Suprapubic skin (tissue), 4 donors: Measurements from ENCODE around the gene C1orf174.

ENCODE experiments used
- POLR2A ChIP-seq, 2 donors: fragments of 450-650 bp; IDR thresholded peaks; one replicate each; pipeline ENCODE4 v1.6.1; 2017; ENCODE audit warnings: antibody characterized with exemption in 2 of 2, mild to moderate bottlenecking in 2 of 2, moderate library complexity in 2 of 2
- POLR2AphosphoS5 ChIP-seq, 3 donors: sonication (generic); formaldehyde crosslinking; IDR thresholded peaks; one replicate each; pipeline ENCODE4 v1.6.1; 2017; ENCODE audit warnings: antibody characterized with exemption in 3 of 3
- TF ChIP-seq, protein P1 (sequence below), 2 donors: fragments of 200-600 bp in 1 of 2; fragments of 450-650 bp in 1 of 2; sonication (generic) in 1 of 2; IDR thresholded peaks; one replicate each; pipeline ENCODE4 v1.5.1; 2016 to 2019; ENCODE audit warnings: antibody characterized with exemption in 2 of 2, mild to moderate bottlenecking in 1 of 2, moderate library complexity in 1 of 2

DNA sequence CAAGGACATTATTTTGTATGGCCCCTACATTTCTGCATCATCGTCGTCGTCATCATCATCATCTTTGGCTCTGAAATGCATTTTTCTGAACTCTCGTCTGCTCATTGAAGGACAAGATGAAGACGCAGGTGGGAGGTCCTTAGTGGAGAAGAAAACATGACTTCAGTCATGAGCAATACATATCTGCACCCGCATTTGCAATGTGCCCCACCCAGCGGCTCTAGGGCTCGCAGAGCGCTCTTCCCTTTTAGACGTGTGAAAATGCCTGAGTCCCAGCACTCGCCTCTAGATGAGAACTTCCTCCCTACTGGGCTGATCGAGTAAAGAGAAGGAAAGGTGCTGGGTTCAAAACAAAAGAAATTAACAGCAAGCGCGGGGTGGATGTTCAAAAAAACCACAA lies 10.1 kb downstream of the C1orf174 start:
- TF ChIP-seq POLR2A (IDR thresholded peaks at IDR 0.05): no peak
- TF ChIP-seq, protein P1, sequence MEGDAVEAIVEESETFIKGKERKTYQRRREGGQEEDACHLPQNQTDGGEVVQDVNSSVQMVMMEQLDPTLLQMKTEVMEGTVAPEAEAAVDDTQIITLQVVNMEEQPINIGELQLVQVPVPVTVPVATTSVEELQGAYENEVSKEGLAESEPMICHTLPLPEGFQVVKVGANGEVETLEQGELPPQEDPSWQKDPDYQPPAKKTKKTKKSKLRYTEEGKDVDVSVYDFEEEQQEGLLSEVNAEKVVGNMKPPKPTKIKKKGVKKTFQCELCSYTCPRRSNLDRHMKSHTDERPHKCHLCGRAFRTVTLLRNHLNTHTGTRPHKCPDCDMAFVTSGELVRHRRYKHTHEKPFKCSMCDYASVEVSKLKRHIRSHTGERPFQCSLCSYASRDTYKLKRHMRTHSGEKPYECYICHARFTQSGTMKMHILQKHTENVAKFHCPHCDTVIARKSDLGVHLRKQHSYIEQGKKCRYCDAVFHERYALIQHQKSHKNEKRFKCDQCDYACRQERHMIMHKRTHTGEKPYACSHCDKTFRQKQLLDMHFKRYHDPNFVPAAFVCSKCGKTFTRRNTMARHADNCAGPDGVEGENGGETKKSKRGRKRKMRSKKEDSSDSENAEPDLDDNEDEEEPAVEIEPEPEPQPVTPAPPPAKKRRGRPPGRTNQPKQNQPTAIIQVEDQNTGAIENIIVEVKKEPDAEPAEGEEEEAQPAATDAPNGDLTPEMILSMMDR (IDR thresholded peaks at IDR 0.05): no peak
- no peak for TF ChIP-seq POLR2AphosphoS5 (IDR thresholded peaks at IDR 0.05)
